ENCODE measurements around the gene MVD. TPM values are rescaled to one million over a fixed set of nuclear protein-coding genes. Genes with fewer than 3 reads are reported as not detected.
A peak's percentile ranks its signal among the peaks of the same experiment; 100 is the strongest.
"Not testable (repeated sequence)": the region's sequence is repeated elsewhere in the genome, so short reads cannot be mapped to it uniquely, and the experiment has no call there.

Gene MVD
- total and polyA plus RNA-seq, 4 experiments from 2014 or later, result 15.6 to 57.0 (median 35.9) TPM

- ChIA-PET CTCF (ENCODE audit: partially characterized antibody) (interaction anchor here (1.3 to 1.7 kb wide), 2 partner anchors 9 to 133 kb away, joined by 3 to 6 read pairs; no protein-coding TSS in a partner anchor), POLR2A (ENCODE audit: partially characterized antibody) (no interaction called here)
- Histone ChIP-seq H3K4me3 (ENCODE audit: low read length in 2 of 2) (no peak overlapping the region), H3K27me3 (ENCODE audit: insufficient read depth, low read length) (no peaks in the 10 kb centered on the region), H3K9me3 (ENCODE audit: control insufficient read depth in 1 of 2, low read length in 2 of 2) (no peaks in the 10 kb centered on the region), H3K36me3 (ENCODE audit: insufficient read depth, low read length) (peaks cover 69% of the 10 kb centered on the region), H3K27ac (ENCODE audit: low read depth, low read length) (no peak overlapping the region), H3K4me1 (ENCODE audit: insufficient read depth, low read length) (no peaks in the 10 kb centered on the region)
- H3K27ac Mint-ChIP-seq, result peak overlapping the region in 2 of 7 donors; percentile 22 to 74
- no peaks in the 10 kb centered on the region for H3K27me3 Mint-ChIP-seq
- peaks cover 29 to 72% of the 10 kb centered on the region in 2 donors for H3K36me3 Mint-ChIP-seq
- no peak for DNase-seq
- H3K9me3 Mint-ChIP-seq, result peaks cover 0 to 2% (median 0%) of the 10 kb centered on the region in 8 donors
- H3K4me1 Mint-ChIP-seq, result peaks cover 6 to 16% (median 9%) of the 10 kb centered on the region in 4 donors
- intact Hi-C loops (cut with micrococcal nuclease), result no loop called here
- no peak overlapping the region for H3K4me3 Mint-ChIP-seq
These were observed 52.8 kb downstream of the MVD start for GRCh38 chr16:88610080-88610479.

- intact Hi-C loops (cut with micrococcal nuclease); H3K4me1 ChIP-seq (ENCODE audit: insufficient read depth, low read length); H3K4me3 ChIP-seq (ENCODE audit: low read length in 2 of 2); H3K27ac ChIP-seq (ENCODE audit: low read depth, low read length); POLR2A ChIA-PET (ENCODE audit: partially characterized antibody); H3K27me3 ChIP-seq (ENCODE audit: insufficient read depth, low read length); H3K4me3 Mint-ChIP-seq; H3K27me3 Mint-ChIP-seq; H3K9me3 Mint-ChIP-seq; H3K9me3 ChIP-seq (ENCODE audit: control insufficient read depth in 1 of 2, low read length in 2 of 2); H3K27ac Mint-ChIP-seq; DNase-seq: not testable (repeated sequence)
- Mint-ChIP-seq H3K4me1 (peaks cover 6 to 14% (median 9%) of the 10 kb centered on the region in 4 donors), H3K36me3 (peaks cover 29 to 72% of the 10 kb centered on the region in 2 donors)
- CTCF ChIA-PET (ENCODE audit: partially characterized antibody), result interaction anchor here (1.3 to 1.7 kb wide), 2 partner anchors 10 to 134 kb away, joined by 3 to 6 read pairs; no protein-coding TSS in a partner anchor
- H3K36me3 ChIP-seq (ENCODE audit: insufficient read depth, low read length), result peaks cover 75% of the 10 kb centered on the region
These were observed 53.5 kb downstream of the MVD start for GRCh38 chr16:88609426-88609825.

DNA sequence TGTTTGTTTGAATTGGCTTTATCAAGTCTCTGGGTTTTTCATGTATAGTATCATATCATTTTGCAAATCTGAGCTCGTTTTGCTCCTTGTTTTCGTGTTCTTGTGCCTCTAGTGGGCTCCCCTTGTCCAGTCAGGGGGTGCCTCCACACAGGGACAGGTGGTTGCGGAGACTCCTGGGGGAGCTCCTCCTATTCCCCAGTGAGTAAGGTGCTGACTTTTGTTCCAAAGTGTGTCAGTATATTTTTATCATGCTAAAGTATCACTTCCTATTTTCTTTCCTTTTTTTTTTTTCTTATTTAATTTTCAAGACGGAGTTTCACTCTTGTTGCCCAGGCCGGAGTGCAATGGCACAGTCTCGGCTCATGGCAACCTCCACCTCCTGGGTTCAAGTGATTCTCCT lies 54.8 kb downstream of the MVD start:
- Mint-ChIP-seq H3K27ac (peak overlapping the region in 5 of 7 donors; percentile 4 to 68 (median 34)), H3K9me3 (peaks cover 0 to 2% (median 0%) of the 10 kb centered on the region in 8 donors), H3K36me3 (peaks cover 27 to 61% of the 10 kb centered on the region in 2 donors), H3K27me3 (no peaks in the 10 kb centered on the region), H3K4me1 (peaks cover 1 to 4% (median 3%) of the 10 kb centered on the region in 4 donors), H3K4me3 (peak overlapping the region in 1 of 8 donors; percentile 6)
- Histone ChIP-seq H3K4me1 (ENCODE audit: insufficient read depth, low read length) (no peaks in the 10 kb centered on the region), H3K27ac (ENCODE audit: low read depth, low read length) (no peak overlapping the region), H3K4me3 (ENCODE audit: low read length in 2 of 2) (no peak overlapping the region), H3K36me3 (ENCODE audit: insufficient read depth, low read length) (peaks cover 66% of the 10 kb centered on the region), H3K9me3 (ENCODE audit: control insufficient read depth in 1 of 2, low read length in 2 of 2) (no peaks in the 10 kb centered on the region), H3K27me3 (ENCODE audit: insufficient read depth, low read length) (no peaks in the 10 kb centered on the region)
- intact Hi-C loops (cut with micrococcal nuclease), result no loop called here
- ChIA-PET POLR2A (ENCODE audit: partially characterized antibody) (no interaction called here), CTCF (ENCODE audit: partially characterized antibody) (interaction anchor here (1.1 kb wide), 1 partner anchor 47 kb away, joined by 3 read pairs; no protein-coding TSS in a partner anchor)
- DNase-seq, result no peak

DNA sequence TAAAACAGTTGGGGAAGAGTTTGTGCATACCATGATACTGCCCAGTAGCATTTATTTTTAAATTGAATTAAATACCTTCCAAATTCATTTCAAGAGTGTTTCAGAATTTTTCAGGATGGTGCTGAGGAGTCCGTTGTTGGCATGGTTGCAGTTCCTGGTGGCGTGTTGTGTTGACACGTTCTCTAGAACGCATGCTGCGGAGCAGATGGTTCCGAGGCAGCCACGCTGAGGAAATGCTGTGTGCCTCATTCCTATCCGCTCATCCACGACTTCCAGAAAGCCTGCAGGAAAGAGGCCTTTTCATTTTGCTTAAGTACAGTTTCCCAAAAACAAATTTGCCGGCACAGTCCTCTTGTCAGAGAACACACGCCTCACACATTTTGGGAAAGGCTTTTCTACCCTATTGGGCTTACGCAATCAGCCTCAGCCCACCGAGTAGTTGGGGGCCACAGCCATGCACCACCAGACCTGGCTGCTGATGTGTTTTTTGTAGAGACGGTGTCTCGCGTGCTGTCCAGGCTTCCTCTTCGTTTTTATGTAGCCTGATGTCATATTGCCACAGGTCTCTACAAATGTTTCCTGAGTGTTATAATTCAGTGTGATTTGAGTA lies 56.6 kb downstream of the MVD start:
- DNase-seq, result no peak
- ChIA-PET POLR2A (ENCODE audit: partially characterized antibody) (no interaction called here), CTCF (ENCODE audit: partially characterized antibody) (no interaction called here)
- H3K9me3 Mint-ChIP-seq, result peaks cover 0 to 2% (median 0%) of the 10 kb centered on the region in 8 donors
- intact Hi-C loops (cut with micrococcal nuclease), result no loop called here
- H3K27me3 ChIP-seq (ENCODE audit: insufficient read depth, low read length), result no peaks in the 10 kb centered on the region
- peaks cover 62% of the 10 kb centered on the region for H3K36me3 ChIP-seq (ENCODE audit: insufficient read depth, low read length)
- peak overlapping the region in 2 of 7 donors; percentile 18 to 68 for H3K27ac Mint-ChIP-seq
- H3K27me3 Mint-ChIP-seq, result no peaks in the 10 kb centered on the region
- no peak overlapping the region for H3K4me3 Mint-ChIP-seq
- H3K9me3 ChIP-seq (ENCODE audit: control insufficient read depth in 1 of 2, low read length in 2 of 2), result no peaks in the 10 kb centered on the region
- H3K4me1 ChIP-seq (ENCODE audit: insufficient read depth, low read length), result no peaks in the 10 kb centered on the region
- H3K27ac ChIP-seq (ENCODE audit: low read depth, low read length), result no peak overlapping the region
- peaks cover 27 to 63% of the 10 kb centered on the region in 2 donors for H3K36me3 Mint-ChIP-seq
- H3K4me3 ChIP-seq (ENCODE audit: low read length in 2 of 2), result no peak overlapping the region
- peaks cover 0 to 4% (median 2%) of the 10 kb centered on the region in 4 donors for H3K4me1 Mint-ChIP-seq

DNA sequence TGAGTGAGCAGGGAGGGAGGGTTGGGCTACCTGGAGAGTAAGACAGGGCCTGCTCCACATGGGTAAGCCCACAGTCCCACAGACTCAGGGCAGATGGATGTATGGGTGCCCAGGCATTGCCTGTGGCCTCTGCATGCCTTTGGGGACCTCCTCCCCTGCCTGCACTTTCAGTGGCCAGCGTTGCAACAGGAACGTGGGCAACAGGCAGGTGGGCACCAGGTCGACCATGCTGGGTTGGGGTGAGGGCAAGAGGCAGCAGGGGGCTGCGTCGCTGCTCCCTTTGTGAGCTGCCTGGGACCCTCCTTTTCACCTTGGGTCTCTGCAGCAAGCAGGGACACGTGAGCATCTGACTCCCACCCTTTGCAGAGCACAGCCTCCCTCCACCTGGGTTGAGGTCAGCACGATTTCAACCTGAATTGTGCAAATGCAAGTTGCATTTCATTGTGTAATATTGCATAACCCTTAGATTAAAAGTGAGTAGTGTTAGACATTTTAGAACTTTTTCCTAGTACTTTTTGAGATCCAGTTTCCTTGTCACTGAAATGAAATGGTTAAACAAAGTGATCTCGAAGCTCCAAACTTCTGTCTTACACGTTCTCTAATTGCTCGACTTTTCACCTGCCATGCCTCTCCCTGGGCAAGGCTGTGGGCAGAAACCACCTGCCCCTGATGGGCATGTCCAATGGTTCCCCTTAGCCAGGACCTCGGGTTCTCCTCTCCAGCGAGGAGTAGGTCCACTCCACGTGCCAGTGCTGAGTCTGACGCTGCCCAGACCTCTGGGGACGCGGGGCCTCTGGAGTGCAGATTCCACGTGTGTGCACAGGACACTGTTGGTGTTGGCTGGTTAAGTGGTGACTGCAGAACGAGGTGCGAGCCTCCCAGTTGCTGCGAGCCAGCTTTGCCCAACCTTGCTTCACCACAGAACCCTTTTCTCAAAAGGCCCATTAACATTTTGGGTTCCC lies 57.4 kb downstream of the MVD start:
- ChIA-PET POLR2A (ENCODE audit: partially characterized antibody) (no interaction called here), CTCF (ENCODE audit: partially characterized antibody) (no interaction called here)
- Histone ChIP-seq H3K36me3 (ENCODE audit: insufficient read depth, low read length) (peaks cover 62% of the 10 kb centered on the region), H3K4me1 (ENCODE audit: insufficient read depth, low read length) (no peaks in the 10 kb centered on the region), H3K27ac (ENCODE audit: low read depth, low read length) (no peak overlapping the region), H3K4me3 (ENCODE audit: low read length in 2 of 2) (no peak overlapping the region), H3K9me3 (ENCODE audit: control insufficient read depth in 1 of 2, low read length in 2 of 2) (no peaks in the 10 kb centered on the region), H3K27me3 (ENCODE audit: insufficient read depth, low read length) (no peaks in the 10 kb centered on the region)
- Mint-ChIP-seq H3K9me3 (peaks cover 0 to 2% (median 0%) of the 10 kb centered on the region in 8 donors), H3K4me3 (no peak overlapping the region), H3K27me3 (no peaks in the 10 kb centered on the region), H3K27ac (no peak overlapping the region), H3K4me1 (peaks cover 0 to 6% (median 2%) of the 10 kb centered on the region in 4 donors), H3K36me3 (peaks cover 25 to 64% of the 10 kb centered on the region in 2 donors)
- no peak for DNase-seq
- intact Hi-C loops (cut with micrococcal nuclease), result no loop called here

DNA sequence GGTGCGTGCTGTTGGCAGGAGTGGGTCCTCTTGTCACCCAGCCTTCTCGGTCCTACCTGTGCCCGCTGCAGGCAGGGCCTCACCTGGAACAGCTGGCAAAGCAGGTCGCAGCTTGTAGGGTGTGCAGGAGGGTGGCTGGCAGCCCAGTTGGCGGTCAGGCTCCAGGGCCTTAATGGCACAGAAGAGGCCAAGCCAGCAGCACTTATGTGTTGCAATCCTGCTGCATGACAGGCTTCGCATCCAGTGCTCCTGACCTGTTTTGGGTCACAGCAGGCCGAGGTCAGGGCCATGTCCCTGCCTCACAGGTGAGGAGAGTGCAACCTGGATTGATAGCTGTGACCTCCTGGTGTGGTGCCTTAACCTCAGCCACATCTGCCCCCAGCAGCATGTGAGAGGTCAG lies 60.8 kb downstream of the MVD start:
- intact Hi-C loops (cut with micrococcal nuclease), result no loop called here
- Histone ChIP-seq H3K27ac (ENCODE audit: low read depth, low read length) (no peak overlapping the region), H3K4me3 (ENCODE audit: low read length in 2 of 2) (no peak overlapping the region), H3K27me3 (ENCODE audit: insufficient read depth, low read length) (no peaks in the 10 kb centered on the region), H3K36me3 (ENCODE audit: insufficient read depth, low read length) (peaks cover 59% of the 10 kb centered on the region), H3K9me3 (ENCODE audit: control insufficient read depth in 1 of 2, low read length in 2 of 2) (no peaks in the 10 kb centered on the region), H3K4me1 (ENCODE audit: insufficient read depth, low read length) (no peaks in the 10 kb centered on the region)
- Mint-ChIP-seq H3K36me3 (peaks cover 16 to 52% of the 10 kb centered on the region in 2 donors), H3K9me3 (no peaks in the 10 kb centered on the region), H3K27ac (peak overlapping the region in 2 of 7 donors; percentile 48 to 89), H3K4me3 (no peak overlapping the region), H3K27me3 (no peaks in the 10 kb centered on the region), H3K4me1 (peaks cover 0 to 4% (median under 1%) of the 10 kb centered on the region in 4 donors)
- DNase-seq, result no peak
- CTCF ChIA-PET (ENCODE audit: partially characterized antibody), result no interaction called here
- POLR2A ChIA-PET (ENCODE audit: partially characterized antibody), result no interaction called here
